ENCODE results near the gene OMP. TPM values are rescaled to one million over a fixed set of nuclear protein-coding genes. Genes with fewer than 3 reads are reported as not detected.

OMP gene
- total and polyA plus RNA-seq, 2 donors (not counting 1 experiment from before 2014, with no cell fraction given): not detected

- Histone ChIP-seq H3K27ac (ENCODE audit: low read length in 2 of 2) (no peak overlapping the region), H3K9me3 (ENCODE audit: control extremely low read depth in 1 of 3, control insufficient read depth in 2 of 3, insufficient read depth in 1 of 3, low read length in 2 of 3) (no peaks in the 10 kb centered on the region), H3K4me3 (ENCODE audit: control extremely low read depth in 1 of 5, extremely low read depth in 1 of 5, insufficient read depth in 1 of 5, low read depth in 2 of 5, low read length in 4 of 5) (no peak overlapping the region), H4K20me1 (ENCODE audit: control insufficient read depth, insufficient read depth, low read length, poor library complexity, severe bottlenecking) (no peaks in the 10 kb centered on the region), H3K9ac (ENCODE audit: low read length) (no peak overlapping the region), H3K36me3 (replicated peaks in 1 of 2; ENCODE audit: control extremely low read depth in 1 of 2, control insufficient read depth in 1 of 2, extremely low read depth in 1 of 2, insufficient read depth in 2 of 2, low read length in 1 of 2) (no peaks in the 10 kb centered on the region), H3K79me2 (ENCODE audit: control insufficient read depth, insufficient read depth, low read length) (no peaks in the 10 kb centered on the region), H3K4me2 (replicated peaks; ENCODE audit: low read depth, low read length, poor library complexity, severe bottlenecking) (no peak overlapping the region), H2AFZ (ENCODE audit: insufficient read depth, low read depth, low read length, poor library complexity, severe bottlenecking) (no peak overlapping the region), H3K4me1 (ENCODE audit: control insufficient read depth in 2 of 2, insufficient read depth in 2 of 2, low read length in 2 of 2) (peaks cover 0 to 10% of the 10 kb centered on the region in 2 donors), H3K27me3 (replicated peaks in 1 of 4; ENCODE audit: control extremely low read depth in 1 of 4, control insufficient read depth in 3 of 4, insufficient read depth in 4 of 4, low read length in 3 of 4) (peaks cover 0 to 6% (median 2%) of the 10 kb centered on the region in 4 experiments)
- Mint-ChIP-seq H3K27me3 (peaks cover 6% of the 10 kb centered on the region), H3K4me1 (peaks cover 5% of the 10 kb centered on the region), H3K27ac (no peak overlapping the region), H3K9me3 (ENCODE audit: insufficient read depth) (no peaks in the 10 kb centered on the region), H3K4me3 (no peak overlapping the region)
- TF ChIP-seq CTCF (IDR thresholded peaks at IDR 0.05) (no peak), EZH2 (IDR thresholded peaks at IDR 0.05; ENCODE audit: borderline replicate concordance, insufficient read depth, low read depth, low read length, poor library complexity, severe bottlenecking) (no peak)
- 57% methylated on average over 6 of the region's 6 CpGs for WGBS (ENCODE audit: insufficient coverage)
- no peak for ATAC-seq (ENCODE audit: low read depth)
- ChIA-PET POLR2A (no interaction called here), CTCF (no interaction called here)
- DNase-seq: no peak
- intact Hi-C loops (cut with micrococcal nuclease): no loop called here
These were observed 50.2 kb downstream of the OMP start for GRCh38 chr11:77152846-77153245.

Other genes with a start within 250 kb of the OMP start
- 11.3 and 12.9 TPM in 2 replicates for gene ACER3, start 241.9 kb upstream of the OMP start, total RNA-seq
- gene ACER3, start 241.9 kb upstream of the OMP start, polyA plus RNA-seq: 3.3 and 4.7 TPM in 2 replicates
- gene B3GNT6, start 68.4 kb upstream of the OMP start, total RNA-seq: not detected in 2 replicates
- not detected in 2 replicates for gene B3GNT6, start 68.4 kb upstream of the OMP start, polyA plus RNA-seq
- 0.74 and 2.3 TPM in 2 replicates for gene CAPN5, start 35.9 kb upstream of the OMP start, total RNA-seq
- gene CAPN5, start 35.9 kb upstream of the OMP start, polyA plus RNA-seq: 0.45 and 0.78 TPM in 2 replicates
- gene MYO7A, start 25.4 kb downstream of the OMP start, total RNA-seq: 0.07 and 0.17 TPM in 2 replicates
- gene MYO7A, start 25.4 kb downstream of the OMP start, polyA plus RNA-seq: 0.03 TPM in 2 replicates
- not detected in 2 replicates for gene GDPD4, start 198.8 kb downstream of the OMP start, total RNA-seq
- gene GDPD4, start 198.8 kb downstream of the OMP start, polyA plus RNA-seq: not detected in 2 replicates